ENCODE results near the gene TCHP.

TCHP gene

GRCh38 chr12:109892165-109892715 is 7.8 kb upstream of the TCHP start:
- Histone ChIP-seq H3K4me2 (ENCODE audit: insufficient read depth, low read length, poor library complexity, severe bottlenecking) (no peak overlapping the region), H3K27me3 (ENCODE audit: control insufficient read depth in 3 of 3, insufficient read depth in 3 of 3, low read depth in 1 of 3, low read length in 3 of 3) (peaks cover 0 to 10% (median 0%) of the 10 kb centered on the region in 3 experiments), H2BK120ac (ENCODE audit: low read depth, low read length) (peak overlapping the region; percentile 84), H2AFZ (ENCODE audit: low read length) (no peak overlapping the region), H3K36me3 (replicated peaks in 1 of 2; ENCODE audit: control insufficient read depth in 2 of 2, insufficient read depth in 2 of 2, low read length in 2 of 2) (no peaks in the 10 kb centered on the region), H3K9me3 (replicated peaks in 1 of 2; ENCODE audit: control insufficient read depth in 2 of 2, insufficient read depth in 1 of 2, low read depth in 1 of 2, low read length in 2 of 2) (no peaks in the 10 kb centered on the region), H3K14ac (ENCODE audit: low read length) (no peak overlapping the region), H3K9ac (ENCODE audit: low read depth, low read length, poor library complexity) (no peak overlapping the region), H3K4me1 (ENCODE audit: control insufficient read depth in 2 of 2, insufficient read depth in 1 of 2, low read depth in 1 of 2, low read length in 2 of 2) (peaks cover 0 to 2% of the 10 kb centered on the region in 2 donors), H3K23ac (ENCODE audit: low read depth, low read length, poor library complexity) (peak overlapping the region; percentile 59), H2BK15ac (ENCODE audit: low read length) (no peak overlapping the region), H3K18ac (ENCODE audit: low read length) (peak overlapping the region; percentile 41), H3K4me3 (ENCODE audit: low read length in 2 of 2) (no peak overlapping the region), H3K27ac (replicated peaks; ENCODE audit: low read length) (no peak overlapping the region), H2BK5ac (ENCODE audit: low read length) (peak overlapping the region; percentile 68), H4K91ac (ENCODE audit: low read depth, low read length, poor library complexity) (no peak overlapping the region), H3K79me1 (ENCODE audit: low read depth, low read length) (no peaks in the 10 kb centered on the region), H4K8ac (ENCODE audit: low read depth, low read length) (no peak overlapping the region), H2BK12ac (ENCODE audit: low read length) (no peak overlapping the region), H3K4ac (ENCODE audit: low read length) (no peak overlapping the region), H2AK5ac (ENCODE audit: low read depth, low read length) (no peak overlapping the region)
- DNase-seq (ENCODE audit: low spot score) = no peak
- WGBS, 2 donors (ENCODE audit: extremely low coverage in 2 of 2, insufficient read length in 2 of 2, insufficient replicate concordance in 1 of 2) = no CpG with 5 or more reads among the region's 1 CpG

GRCh38 chr12:109892748-109893147 is 7.3 kb upstream of the TCHP start:
- Histone ChIP-seq H2BK5ac (ENCODE audit: low read length) (peak overlapping the region; percentile 68), H3K9me3 (replicated peaks in 1 of 2; ENCODE audit: control insufficient read depth in 2 of 2, insufficient read depth in 1 of 2, low read depth in 1 of 2, low read length in 2 of 2) (no peaks in the 10 kb centered on the region), H3K36me3 (replicated peaks in 1 of 2; ENCODE audit: control insufficient read depth in 2 of 2, insufficient read depth in 2 of 2, low read length in 2 of 2) (no peaks in the 10 kb centered on the region), H2BK120ac (ENCODE audit: low read depth, low read length) (no peak overlapping the region), H3K4me1 (ENCODE audit: control insufficient read depth in 2 of 2, insufficient read depth in 1 of 2, low read depth in 1 of 2, low read length in 2 of 2) (peaks cover 0 to 2% of the 10 kb centered on the region in 2 donors), H2BK12ac (ENCODE audit: low read length) (no peak overlapping the region), H2AK5ac (ENCODE audit: low read depth, low read length) (no peak overlapping the region), H3K4ac (ENCODE audit: low read length) (no peak overlapping the region), H2AFZ (ENCODE audit: low read length) (no peak overlapping the region), H3K4me2 (ENCODE audit: insufficient read depth, low read length, poor library complexity, severe bottlenecking) (no peak overlapping the region), H3K23ac (ENCODE audit: low read depth, low read length, poor library complexity) (peak overlapping the region; percentile 59), H3K4me3 (ENCODE audit: low read length in 2 of 2) (no peak overlapping the region), H4K91ac (ENCODE audit: low read depth, low read length, poor library complexity) (no peak overlapping the region), H3K27me3 (ENCODE audit: control insufficient read depth in 3 of 3, insufficient read depth in 3 of 3, low read depth in 1 of 3, low read length in 3 of 3) (peaks cover 0 to 10% (median 0%) of the 10 kb centered on the region in 3 experiments), H3K27ac (replicated peaks; ENCODE audit: low read length) (no peak overlapping the region), H4K8ac (ENCODE audit: low read depth, low read length) (no peak overlapping the region), H3K18ac (ENCODE audit: low read length) (no peak overlapping the region), H3K9ac (ENCODE audit: low read depth, low read length, poor library complexity) (no peak overlapping the region), H3K14ac (ENCODE audit: low read length) (no peak overlapping the region), H3K79me1 (ENCODE audit: low read depth, low read length) (no peaks in the 10 kb centered on the region), H2BK15ac (ENCODE audit: low read length) (no peak overlapping the region)
- no CpG with 5 or more reads among the region's 4 CpGs for WGBS, 2 donors (ENCODE audit: extremely low coverage in 2 of 2, insufficient read length in 2 of 2, insufficient replicate concordance in 1 of 2)
- no peak for DNase-seq (ENCODE audit: low spot score)

- Histone ChIP-seq H3K4me2 (ENCODE audit: insufficient read depth, low read length, poor library complexity, severe bottlenecking) (no peak overlapping the region), H4K91ac (ENCODE audit: low read depth, low read length, poor library complexity) (no peak overlapping the region), H3K36me3 (replicated peaks in 1 of 2; ENCODE audit: control insufficient read depth in 2 of 2, insufficient read depth in 2 of 2, low read length in 2 of 2) (no peaks in the 10 kb centered on the region), H2BK15ac (ENCODE audit: low read length) (no peak overlapping the region), H3K9me3 (replicated peaks in 1 of 2; ENCODE audit: control insufficient read depth in 2 of 2, insufficient read depth in 1 of 2, low read depth in 1 of 2, low read length in 2 of 2) (no peaks in the 10 kb centered on the region), H3K23ac (ENCODE audit: low read depth, low read length, poor library complexity) (no peak overlapping the region), H2BK12ac (ENCODE audit: low read length) (no peak overlapping the region), H2BK5ac (ENCODE audit: low read length) (no peak overlapping the region), H3K4ac (ENCODE audit: low read length) (no peak overlapping the region), H3K9ac (ENCODE audit: low read depth, low read length, poor library complexity) (no peak overlapping the region), H2AFZ (ENCODE audit: low read length) (no peak overlapping the region), H3K14ac (ENCODE audit: low read length) (no peak overlapping the region), H3K79me1 (ENCODE audit: low read depth, low read length) (no peaks in the 10 kb centered on the region), H3K18ac (ENCODE audit: low read length) (no peak overlapping the region), H2BK120ac (ENCODE audit: low read depth, low read length) (no peak overlapping the region), H4K8ac (ENCODE audit: low read depth, low read length) (no peak overlapping the region), H3K4me3 (ENCODE audit: low read length in 2 of 2) (no peak overlapping the region), H3K4me1 (ENCODE audit: control insufficient read depth in 2 of 2, insufficient read depth in 1 of 2, low read depth in 1 of 2, low read length in 2 of 2) (peaks cover 0 to 2% of the 10 kb centered on the region in 2 donors), H3K27ac (replicated peaks; ENCODE audit: low read length) (no peak overlapping the region), H3K27me3 (ENCODE audit: control insufficient read depth in 3 of 3, insufficient read depth in 3 of 3, low read depth in 1 of 3, low read length in 3 of 3) (peaks cover 0 to 5% (median 1%) of the 10 kb centered on the region in 3 experiments), H2AK5ac (ENCODE audit: low read depth, low read length) (no peak overlapping the region)
- DNase-seq (ENCODE audit: low spot score) = no peak
- WGBS, 2 donors (ENCODE audit: extremely low coverage in 2 of 2, insufficient read length in 2 of 2, insufficient replicate concordance in 1 of 2) = no CpG with 5 or more reads among the region's 7 CpGs
Measured at GRCh38 chr12:109893261-109893995, 6.6 kb upstream of the TCHP start.

GRCh38 chr12:109894939-109895338 is 5.1 kb upstream of the TCHP start:
- no peak overlapping the region for H3K4me3 ChIP-seq (ENCODE audit: low read length in 2 of 2)
- no peak overlapping the region for H3K18ac ChIP-seq (ENCODE audit: low read length)
- no peak overlapping the region for H3K4ac ChIP-seq (ENCODE audit: low read length)
- no peak overlapping the region for H2AK5ac ChIP-seq (ENCODE audit: low read depth, low read length)
- peaks cover 0 to 5% (median 1%) of the 10 kb centered on the region in 3 experiments for H3K27me3 ChIP-seq (ENCODE audit: control insufficient read depth in 3 of 3, insufficient read depth in 3 of 3, low read depth in 1 of 3, low read length in 3 of 3)
- no peak overlapping the region for H3K9ac ChIP-seq (ENCODE audit: low read depth, low read length, poor library complexity)
- no peak overlapping the region for H3K27ac ChIP-seq (replicated peaks; ENCODE audit: low read length)
- no peak overlapping the region for H2BK5ac ChIP-seq (ENCODE audit: low read length)
- H3K4me2 ChIP-seq (ENCODE audit: insufficient read depth, low read length, poor library complexity, severe bottlenecking) = no peak overlapping the region
- H2AFZ ChIP-seq (ENCODE audit: low read length) = no peak overlapping the region
- H3K79me1 ChIP-seq (ENCODE audit: low read depth, low read length) = no peaks in the 10 kb centered on the region
- H3K14ac ChIP-seq (ENCODE audit: low read length) = no peak overlapping the region
- H2BK120ac ChIP-seq (ENCODE audit: low read depth, low read length) = no peak overlapping the region
- H4K91ac ChIP-seq (ENCODE audit: low read depth, low read length, poor library complexity) = no peak overlapping the region
- no CpG with 5 or more reads among the region's 4 CpGs for WGBS, 2 donors (ENCODE audit: extremely low coverage in 2 of 2, insufficient read length in 2 of 2, insufficient replicate concordance in 1 of 2)
- no peak overlapping the region for H2BK15ac ChIP-seq (ENCODE audit: low read length)
- no peaks in the 10 kb centered on the region for H3K9me3 ChIP-seq (replicated peaks in 1 of 2; ENCODE audit: control insufficient read depth in 2 of 2, insufficient read depth in 1 of 2, low read depth in 1 of 2, low read length in 2 of 2)
- peaks cover 1 to 5% of the 10 kb centered on the region in 2 donors for H3K4me1 ChIP-seq (ENCODE audit: control insufficient read depth in 2 of 2, insufficient read depth in 1 of 2, low read depth in 1 of 2, low read length in 2 of 2)
- no peak overlapping the region for H2BK12ac ChIP-seq (ENCODE audit: low read length)
- DNase-seq (ENCODE audit: low spot score) = no peak
- no peaks in the 10 kb centered on the region for H3K36me3 ChIP-seq (replicated peaks in 1 of 2; ENCODE audit: control insufficient read depth in 2 of 2, insufficient read depth in 2 of 2, low read length in 2 of 2)
- H4K8ac ChIP-seq (ENCODE audit: low read depth, low read length) = no peak overlapping the region
- no peak overlapping the region for H3K23ac ChIP-seq (ENCODE audit: low read depth, low read length, poor library complexity)
